Neural cell (in vitro differentiated cells): ENCODE measurements around the gene COIL.

Experiments used
- EP300 ChIP-seq: fragments of 450-650 bp; conservative IDR thresholded peaks from 2 replicates; pipeline ENCODE4 v1.6.1; 2014; ENCODE audit warnings: antibody characterized with exemption, mild to moderate bottlenecking, moderate library complexity; ENCODE audit not compliant: poor library complexity, severe bottlenecking
- EZH2 ChIP-seq: fragments of 200-600, 300-800 bp; shearing (Covaris generic), sonication (generic); IDR thresholded peaks from 2 replicates; pipeline ENCODE4 v1.6.1; 2014; ENCODE audit warnings: antibody characterized with exemption, low read length, borderline replicate concordance, mild to moderate bottlenecking; ENCODE audit not compliant: insufficient read depth, poor library complexity, severe bottlenecking
- MXI1 ChIP-seq: fragments of 450-650 bp; conservative IDR thresholded peaks from 2 replicates; pipeline ENCODE4 v1.6.1; 2014; ENCODE audit warnings: antibody characterized with exemption, mild to moderate bottlenecking; ENCODE audit not compliant: poor library complexity, severe bottlenecking
- POLR2AphosphoS5 ChIP-seq: IDR thresholded peaks from 2 replicates; pipeline ENCODE4 v1.6.1; 2012
- RAD21 ChIP-seq: fragments of 450-650 bp; conservative IDR thresholded peaks from 2 replicates; pipeline ENCODE4 v1.6.1; 2014; ENCODE audit warnings: antibody characterized with exemption, mild to moderate bottlenecking, moderate library complexity
- SMC3 ChIP-seq: fragments of 450-650 bp; conservative IDR thresholded peaks from 2 replicates; pipeline ENCODE4 v1.6.1; 2014; ENCODE audit warnings: antibody characterized with exemption, mild to moderate bottlenecking, moderate library complexity; ENCODE audit not compliant: poor library complexity
- TAF1 ChIP-seq: IDR thresholded peaks from 2 replicates; pipeline ENCODE4 v1.6.1; 2012; ENCODE audit warnings: low read depth
- TF ChIP-seq, protein P1 (sequence below): IDR thresholded peaks from 2 replicates; pipeline ENCODE4 v1.6.1; 2012; ENCODE audit warnings: borderline replicate concordance
- TF ChIP-seq, protein P2 (sequence below): fragments of 450-650 bp; IDR thresholded peaks from 2 replicates; pipeline ENCODE4 v1.5.1; 2014; ENCODE audit warnings: antibody characterized with exemption, mild to moderate bottlenecking, moderate library complexity; ENCODE audit not compliant: poor library complexity, severe bottlenecking

DNA sequence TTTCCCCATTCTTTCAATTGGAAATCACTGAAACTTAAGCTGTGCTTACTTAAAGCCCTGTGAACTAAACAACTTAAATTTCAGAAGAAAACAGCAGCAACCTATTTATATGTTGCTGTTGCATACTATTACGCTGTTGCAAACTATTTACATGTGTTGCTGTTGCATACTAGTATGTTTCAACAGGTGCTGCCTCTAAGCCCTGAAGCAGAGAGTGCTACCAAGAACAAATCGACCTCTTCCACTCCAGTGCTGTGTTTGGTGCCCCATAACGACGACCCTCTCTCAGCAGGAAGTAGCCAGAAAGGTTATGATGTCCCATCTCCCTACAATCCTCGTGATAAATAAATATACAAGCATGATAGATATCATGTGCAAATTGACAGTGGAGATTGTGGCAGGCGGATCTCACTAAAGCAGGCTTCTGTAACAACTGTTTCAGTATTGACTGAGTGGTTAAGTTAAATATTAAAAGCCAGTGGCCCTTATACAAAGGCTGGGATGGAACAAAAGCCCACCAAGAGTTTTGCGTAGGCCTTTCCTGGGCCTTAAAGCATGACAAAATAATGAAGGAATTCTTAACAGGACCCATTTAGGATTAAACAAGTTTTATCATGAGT is 11.4 kb upstream of the COIL start:
- TF ChIP-seq, protein P1, sequence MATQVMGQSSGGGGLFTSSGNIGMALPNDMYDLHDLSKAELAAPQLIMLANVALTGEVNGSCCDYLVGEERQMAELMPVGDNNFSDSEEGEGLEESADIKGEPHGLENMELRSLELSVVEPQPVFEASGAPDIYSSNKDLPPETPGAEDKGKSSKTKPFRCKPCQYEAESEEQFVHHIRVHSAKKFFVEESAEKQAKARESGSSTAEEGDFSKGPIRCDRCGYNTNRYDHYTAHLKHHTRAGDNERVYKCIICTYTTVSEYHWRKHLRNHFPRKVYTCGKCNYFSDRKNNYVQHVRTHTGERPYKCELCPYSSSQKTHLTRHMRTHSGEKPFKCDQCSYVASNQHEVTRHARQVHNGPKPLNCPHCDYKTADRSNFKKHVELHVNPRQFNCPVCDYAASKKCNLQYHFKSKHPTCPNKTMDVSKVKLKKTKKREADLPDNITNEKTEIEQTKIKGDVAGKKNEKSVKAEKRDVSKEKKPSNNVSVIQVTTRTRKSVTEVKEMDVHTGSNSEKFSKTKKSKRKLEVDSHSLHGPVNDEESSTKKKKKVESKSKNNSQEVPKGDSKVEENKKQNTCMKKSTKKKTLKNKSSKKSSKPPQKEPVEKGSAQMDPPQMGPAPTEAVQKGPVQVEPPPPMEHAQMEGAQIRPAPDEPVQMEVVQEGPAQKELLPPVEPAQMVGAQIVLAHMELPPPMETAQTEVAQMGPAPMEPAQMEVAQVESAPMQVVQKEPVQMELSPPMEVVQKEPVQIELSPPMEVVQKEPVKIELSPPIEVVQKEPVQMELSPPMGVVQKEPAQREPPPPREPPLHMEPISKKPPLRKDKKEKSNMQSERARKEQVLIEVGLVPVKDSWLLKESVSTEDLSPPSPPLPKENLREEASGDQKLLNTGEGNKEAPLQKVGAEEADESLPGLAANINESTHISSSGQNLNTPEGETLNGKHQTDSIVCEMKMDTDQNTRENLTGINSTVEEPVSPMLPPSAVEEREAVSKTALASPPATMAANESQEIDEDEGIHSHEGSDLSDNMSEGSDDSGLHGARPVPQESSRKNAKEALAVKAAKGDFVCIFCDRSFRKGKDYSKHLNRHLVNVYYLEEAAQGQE = no peak
- TF ChIP-seq EZH2 (no peak), RAD21 (no peak), SMC3 (no peak), POLR2AphosphoS5 (no peak), MXI1 (no peak), TAF1 (no peak), EP300 (no peak)
- TF ChIP-seq, protein P2, sequence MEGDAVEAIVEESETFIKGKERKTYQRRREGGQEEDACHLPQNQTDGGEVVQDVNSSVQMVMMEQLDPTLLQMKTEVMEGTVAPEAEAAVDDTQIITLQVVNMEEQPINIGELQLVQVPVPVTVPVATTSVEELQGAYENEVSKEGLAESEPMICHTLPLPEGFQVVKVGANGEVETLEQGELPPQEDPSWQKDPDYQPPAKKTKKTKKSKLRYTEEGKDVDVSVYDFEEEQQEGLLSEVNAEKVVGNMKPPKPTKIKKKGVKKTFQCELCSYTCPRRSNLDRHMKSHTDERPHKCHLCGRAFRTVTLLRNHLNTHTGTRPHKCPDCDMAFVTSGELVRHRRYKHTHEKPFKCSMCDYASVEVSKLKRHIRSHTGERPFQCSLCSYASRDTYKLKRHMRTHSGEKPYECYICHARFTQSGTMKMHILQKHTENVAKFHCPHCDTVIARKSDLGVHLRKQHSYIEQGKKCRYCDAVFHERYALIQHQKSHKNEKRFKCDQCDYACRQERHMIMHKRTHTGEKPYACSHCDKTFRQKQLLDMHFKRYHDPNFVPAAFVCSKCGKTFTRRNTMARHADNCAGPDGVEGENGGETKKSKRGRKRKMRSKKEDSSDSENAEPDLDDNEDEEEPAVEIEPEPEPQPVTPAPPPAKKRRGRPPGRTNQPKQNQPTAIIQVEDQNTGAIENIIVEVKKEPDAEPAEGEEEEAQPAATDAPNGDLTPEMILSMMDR = no peak
